ENCODE results near the gene MED1.

DNA sequence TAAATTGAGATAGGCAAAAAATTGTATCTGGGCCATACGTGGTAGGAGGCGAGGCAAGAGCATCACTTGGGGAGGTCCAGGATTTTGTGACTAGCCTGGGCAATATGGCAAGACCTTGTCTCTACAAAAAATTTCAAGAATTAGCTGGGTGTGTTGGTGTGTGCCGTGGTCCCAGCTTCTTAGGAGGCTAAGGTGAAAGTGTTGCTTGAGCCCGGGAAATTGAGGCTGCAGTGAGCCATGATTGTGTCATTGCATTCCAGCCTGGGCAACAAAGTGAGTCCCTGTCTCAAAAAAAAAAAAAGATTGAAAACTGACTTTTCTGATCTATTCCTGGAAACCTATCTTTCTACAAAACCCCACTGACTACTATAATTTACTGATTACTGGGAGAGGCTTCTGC, 36.9 kb upstream of the MED1 start:
- no peak for TF ChIP-seq CTCF (IDR thresholded peaks at IDR 0.05)
- TF ChIP-seq ZFX (IDR thresholded peaks at IDR 0.05; ENCODE audit: borderline replicate concordance): no peak

All from 22Rv1 (cell line).